Naive thymus-derived CD4-positive, alpha-beta T cell (primary cell): Measurements from ENCODE around the gene ZNF804B. TPM values are rescaled to one million over a fixed set of nuclear protein-coding genes. Genes with fewer than 3 reads are reported as not detected.

Experiments
- ATAC-seq: fragments of 150-1000 bp; cut with Tn5 transposase; 2 replicates; pipeline ENCODE4 v1.10.0; 2021; ENCODE audit warnings: mild to moderate bottlenecking, moderate library complexity
- CTCF ChIA-PET: fragments of 350-600 bp; sonication (Branson Sonifier 250); formaldehyde crosslinking; loops from one replicate; lab custom pipeline; 2021; ENCODE audit warnings: antibody characterized with exemption; lab: Charles Lee
- POLR2A ChIA-PET: fragments of 350-600 bp; sonication (Branson Sonifier 250); formaldehyde crosslinking; loops from one replicate; lab custom pipeline; 2021; ENCODE audit warnings: antibody characterized with exemption, inconsistent platforms; lab: Charles Lee
- DNase-seq, 9 donors: peaks; one replicate each; pipeline versions ENCODE4 v3.0.0 to v3.0.0-alpha.2; 2020 to 2022; ENCODE audit warnings: mixed read lengths in 1 of 9
- H3K27ac ChIP-seq: one replicate; pipeline ENCODE4 v1.7.0; 2013; ENCODE audit warnings: mild to moderate bottlenecking, low read depth, low read length, moderate library complexity
- H3K27me3 ChIP-seq, 2 donors: one replicate each; pipeline ENCODE4 v1.7.0; 2013; ENCODE audit warnings: low read length in 2 of 2, mild to moderate bottlenecking in 2 of 2, moderate library complexity in 2 of 2; ENCODE audit not compliant: control insufficient read depth in 2 of 2, insufficient read depth in 2 of 2
- H3K36me3 ChIP-seq, 3 experiments: 1 replicate in 2 of 3; 2 replicates in 1 of 3; pipeline ENCODE4 v1.7.0; 2013; ENCODE audit warnings: low read length in 3 of 3, mild to moderate bottlenecking in 3 of 3, moderate library complexity in 1 of 3; ENCODE audit not compliant: insufficient read depth in 3 of 3, control insufficient read depth in 2 of 3
- H3K4me1 ChIP-seq, 2 donors: one replicate each; pipeline ENCODE4 v1.7.0; 2013; ENCODE audit warnings: low read length in 2 of 2, mild to moderate bottlenecking in 2 of 2, moderate library complexity in 1 of 2; ENCODE audit not compliant: control insufficient read depth in 2 of 2, insufficient read depth in 2 of 2
- H3K4me3 ChIP-seq: 2 replicates; pipeline ENCODE4 v1.7.0; 2013; ENCODE audit warnings: mild to moderate bottlenecking, low read length
- H3K9me3 ChIP-seq, 3 experiments: 1 replicate in 2 of 3; 2 replicates in 1 of 3; pipeline ENCODE4 v1.7.0; 2013; ENCODE audit warnings: low read length in 3 of 3; ENCODE audit not compliant: control insufficient read depth in 2 of 3
- H3K27ac Mint-ChIP-seq, 9 donors: one replicate each; pipeline ENCODE4 v1.8.0; 2020 to 2022; ENCODE audit warnings: mixed read lengths in 9 of 9, mild to moderate bottlenecking in 8 of 9, moderate library complexity in 5 of 9, inconsistent platforms in 2 of 9
- H3K27me3 Mint-ChIP-seq, 5 donors: one replicate each; pipeline ENCODE4 v1.8.0; 2021 to 2022; ENCODE audit warnings: mixed read lengths in 5 of 5, mild to moderate bottlenecking in 1 of 5
- H3K36me3 Mint-ChIP-seq, 5 donors: one replicate each; pipeline ENCODE4 v1.8.0; 2020 to 2022; ENCODE audit warnings: mixed read lengths in 5 of 5, mild to moderate bottlenecking in 3 of 5, inconsistent platforms in 1 of 5
- H3K4me1 Mint-ChIP-seq, 7 donors: one replicate each; pipeline ENCODE4 v1.8.0; 2020 to 2022; ENCODE audit warnings: mixed read lengths in 7 of 7, mild to moderate bottlenecking in 3 of 7, inconsistent platforms in 1 of 7
- H3K4me3 Mint-ChIP-seq, 10 donors: one replicate each; pipeline ENCODE4 v1.8.0; 2020 to 2022; ENCODE audit warnings: mild to moderate bottlenecking in 10 of 10, mixed read lengths in 10 of 10, moderate library complexity in 6 of 10, inconsistent platforms in 2 of 10
- H3K9me3 Mint-ChIP-seq, 11 donors: one replicate each; pipeline ENCODE4 v1.8.0; 2020 to 2022; ENCODE audit warnings: mixed read lengths in 11 of 11, mild to moderate bottlenecking in 4 of 11, inconsistent platforms in 1 of 11, moderate library complexity in 1 of 11
- intact Hi-C, 2 donors: fragments of 100-400 bp; cut with micrococcal nuclease; formaldehyde crosslinking; loops; one replicate each; pipeline ENCODE4 v1.15.1; 2023
- polyA plus RNA-seq, 2 donors: library from polyadenylated mRNA; unstranded; fragments of 300-500 nt; fragmentation: Illumina TruSeq; gene quantifications; one replicate each; pipeline ENCODE4 v1.2.3, GENCODE V29; 2021
- total RNA-seq, 6 experiments: library from RNA in 5 of 6; stranded (reverse) in 5 of 6; gene quantifications; 1 replicate in 5 of 6; 2 replicates in 1 of 6; pipeline ENCODE4 v1.2.3 and lab custom pipeline; 2021 to 2026

The ZNF804B gene
- total and polyA plus RNA-seq, 7 experiments from 2014 or later = not detected

GRCh38 chr7:88985295-88985694, 225.8 kb downstream of the ZNF804B start:
- Mint-ChIP-seq H3K36me3 (no peaks in the 10 kb centered on the region), H3K27me3 (peaks cover 0 to 18% (median 4%) of the 10 kb centered on the region in 5 donors), H3K4me3 (no peak overlapping the region), H3K4me1 (no peaks in the 10 kb centered on the region), H3K9me3 (peaks cover 0 to 3% (median 0%) of the 10 kb centered on the region in 11 donors), H3K27ac (no peak overlapping the region)
- DNase-seq = no peak
- CTCF ChIA-PET = no interaction called here
- H3K27me3 ChIP-seq = no peaks in the 10 kb centered on the region
- POLR2A ChIA-PET = no interaction called here
- ATAC-seq = no peak
- no peaks in the 10 kb centered on the region for H3K4me1 ChIP-seq
- H3K4me3 ChIP-seq = no peak overlapping the region
- no peaks in the 10 kb centered on the region for H3K36me3 ChIP-seq
- H3K9me3 ChIP-seq = no peaks in the 10 kb centered on the region
- H3K27ac ChIP-seq = no peak overlapping the region
- intact Hi-C loops = no loop called here

GRCh38 chr7:89001306-89001705, 241.8 kb downstream of the ZNF804B start:
- no peak overlapping the region for H3K27ac Mint-ChIP-seq
- peaks cover 0 to 5% (median 0%) of the 10 kb centered on the region in 11 donors for H3K9me3 Mint-ChIP-seq
- H3K27me3 Mint-ChIP-seq = peaks cover 0 to 16% (median 0%) of the 10 kb centered on the region in 5 donors
- Histone ChIP-seq H3K27ac (no peak overlapping the region), H3K36me3 (no peaks in the 10 kb centered on the region), H3K4me1 (no peaks in the 10 kb centered on the region), H3K27me3 (no peaks in the 10 kb centered on the region), H3K9me3 (no peaks in the 10 kb centered on the region), H3K4me3 (no peak overlapping the region)
- no peak overlapping the region for H3K4me3 Mint-ChIP-seq
- intact Hi-C loops = loop anchor here (5.0 to 10.0 kb wide), 3 partner anchors 483 to 621 kb away; no protein-coding TSS in a partner anchor
- ChIA-PET POLR2A (no interaction called here), CTCF (no interaction called here)
- no peaks in the 10 kb centered on the region for H3K36me3 Mint-ChIP-seq
- DNase-seq = no peak
- peaks cover 11 to 26% (median 19%) of the 10 kb centered on the region in 7 donors for H3K4me1 Mint-ChIP-seq
- ATAC-seq = no peak

- POLR2A ChIA-PET = no interaction called here
- intact Hi-C loops = loop anchor here (5.0 to 10.0 kb wide), 3 partner anchors 482 to 619 kb away; no protein-coding TSS in a partner anchor
Observed at GRCh38 chr7:89002981-89003956, 243.8 kb downstream of the ZNF804B start.

GRCh38 chr7:89012016-89012415, 252.5 kb downstream of the ZNF804B start:
- H3K27me3 Mint-ChIP-seq = no peaks in the 10 kb centered on the region
- H3K9me3 ChIP-seq = no peaks in the 10 kb centered on the region
- H3K4me1 Mint-ChIP-seq = peaks cover 0 to 6% (median 0%) of the 10 kb centered on the region in 7 donors
- no peak overlapping the region for H3K27ac ChIP-seq
- H3K27me3 ChIP-seq = no peaks in the 10 kb centered on the region
- CTCF ChIA-PET = no interaction called here
- no peak overlapping the region for H3K4me3 Mint-ChIP-seq
- no peaks in the 10 kb centered on the region for H3K36me3 ChIP-seq
- peaks cover 0 to 8% (median 2%) of the 10 kb centered on the region in 11 donors for H3K9me3 Mint-ChIP-seq
- no peak overlapping the region for H3K27ac Mint-ChIP-seq
- no peak overlapping the region for H3K4me3 ChIP-seq
- ATAC-seq = no peak
- intact Hi-C loops = no loop called here
- POLR2A ChIA-PET = no interaction called here
- no peak for DNase-seq
- H3K4me1 ChIP-seq = no peaks in the 10 kb centered on the region
- H3K36me3 Mint-ChIP-seq = peaks cover 0 to 8% (median 0%) of the 10 kb centered on the region in 5 donors

More at GRCh38 chr7:89002981-89003956, 243.8 kb downstream of the ZNF804B start:
- Mint-ChIP-seq H3K4me1 (peaks cover 10 to 26% (median 19%) of the 10 kb centered on the region in 7 donors), H3K4me3 (peak overlapping the region; percentile 63 to 90 (median 86)), H3K36me3 (no peaks in the 10 kb centered on the region), H3K27ac (peak overlapping the region; percentile 40 to 89 (median 78)), H3K27me3 (peaks cover 0 to 6% (median 0%) of the 10 kb centered on the region in 5 donors), H3K9me3 (peaks cover 0 to 2% (median 0%) of the 10 kb centered on the region in 11 donors)
- ATAC-seq (peak; percentile 53), DNase-seq (peak in 3 of 9 donors; percentile 7 to 22 (median 17))
- Histone ChIP-seq H3K27ac (peak overlapping the region; percentile 33), H3K4me3 (peak overlapping the region; percentile 54), H3K9me3 (no peaks in the 10 kb centered on the region), H3K27me3 (no peaks in the 10 kb centered on the region), H3K36me3 (no peaks in the 10 kb centered on the region), H3K4me1 (no peaks in the 10 kb centered on the region)
- CTCF ChIA-PET = no interaction called here

GRCh38 chr7:89017695-89018094, 258.2 kb downstream of the ZNF804B start:
- H3K9me3 Mint-ChIP-seq = peaks cover 2 to 20% (median 3%) of the 10 kb centered on the region in 11 donors
- ATAC-seq = no peak
- Histone ChIP-seq H3K36me3 (no peaks in the 10 kb centered on the region), H3K9me3 (no peaks in the 10 kb centered on the region), H3K27ac (no peak overlapping the region), H3K4me1 (no peaks in the 10 kb centered on the region), H3K4me3 (no peak overlapping the region), H3K27me3 (no peaks in the 10 kb centered on the region)
- H3K4me1 Mint-ChIP-seq = peaks cover 0 to 2% (median 0%) of the 10 kb centered on the region in 7 donors
- ChIA-PET POLR2A (no interaction called here), CTCF (no interaction called here)
- H3K27ac Mint-ChIP-seq = no peak overlapping the region
- H3K27me3 Mint-ChIP-seq = peaks cover 0 to 11% (median 0%) of the 10 kb centered on the region in 5 donors
- no peak overlapping the region for H3K4me3 Mint-ChIP-seq
- DNase-seq = no peak
- intact Hi-C loops = no loop called here
- H3K36me3 Mint-ChIP-seq = peaks cover 0 to 2% (median 0%) of the 10 kb centered on the region in 5 donors

GRCh38 chr7:89021741-89022140, 262.2 kb downstream of the ZNF804B start:
- Histone ChIP-seq H3K4me3 (no peak overlapping the region), H3K36me3 (no peaks in the 10 kb centered on the region), H3K4me1 (no peaks in the 10 kb centered on the region), H3K9me3 (no peaks in the 10 kb centered on the region), H3K27me3 (no peaks in the 10 kb centered on the region), H3K27ac (no peak overlapping the region)
- Mint-ChIP-seq H3K9me3 (peaks cover 0 to 19% (median 3%) of the 10 kb centered on the region in 11 donors), H3K27me3 (peaks cover 0 to 11% (median 0%) of the 10 kb centered on the region in 5 donors), H3K36me3 (no peaks in the 10 kb centered on the region), H3K27ac (no peak overlapping the region), H3K4me1 (peaks cover 0 to 2% (median 0%) of the 10 kb centered on the region in 7 donors), H3K4me3 (no peak overlapping the region)
- DNase-seq = no peak
- CTCF ChIA-PET = no interaction called here
- POLR2A ChIA-PET = no interaction called here
- ATAC-seq = no peak
- intact Hi-C loops = no loop called here
